ENCODE data around the gene PIK3R2. TPM values are rescaled to one million over a fixed set of nuclear protein-coding genes. Genes with fewer than 3 reads are reported as not detected.

PIK3R2 gene
- total and polyA plus RNA-seq, 2 of the 13 experiments (the other 11 are each of a cell fraction or from before 2014, with no cell fraction given), result 18.6 to 25.3 TPM

- TF ChIP-seq ZNF547 (CRISPR knock-in tag; IDR thresholded peaks at IDR 0.05), result no peak
- TF ChIP-seq RBM22 (optimal IDR thresholded peaks at IDR 0.05; ENCODE audit: low read length), result no peak
- TF ChIP-seq ZNF709 (CRISPR knock-in tag; IDR thresholded peaks at IDR 0.05), result no peak
- no peak for TF ChIP-seq ZNF121 (CRISPR knock-in tag; IDR thresholded peaks at IDR 0.05)
- TF ChIP-seq BORCS8-MEF2B (CRISPR knock-in tag; IDR thresholded peaks at IDR 0.05), result no peak
- TF ChIP-seq TCF12 (IDR thresholded peaks at IDR 0.05), result no peak
- TF ChIP-seq TCF12 (CRISPR knock-in tag; IDR thresholded peaks at IDR 0.05), result no peak
- no peak for TF ChIP-seq ZNF501 (CRISPR knock-in tag; IDR thresholded peaks at IDR 0.05)
- TF ChIP-seq ZNF414 (CRISPR knock-in tag; IDR thresholded peaks at IDR 0.05), result no peak
- TF ChIP-seq DNMT1 (CRISPR knock-in tag; IDR thresholded peaks at IDR 0.05), result no peak
- TF ChIP-seq SRF (IDR thresholded peaks at IDR 0.05; ENCODE audit: low read depth, low read length), result no peak
- no peak for TF ChIP-seq ZNF484 (CRISPR knock-in tag; IDR thresholded peaks at IDR 0.05; ENCODE audit: borderline replicate concordance, low read depth)
- TF ChIP-seq MTF2 (CRISPR knock-in tag; IDR thresholded peaks at IDR 0.05; ENCODE audit: borderline replicate concordance), result no peak
- TF ChIP-seq ZNF556 (CRISPR knock-in tag; IDR thresholded peaks at IDR 0.05; ENCODE audit: borderline replicate concordance), result no peak
- TF ChIP-seq SRSF9 (IDR thresholded peaks at IDR 0.05; ENCODE audit: borderline replicate concordance, insufficient read depth, low read depth, low read length, poor library complexity, severe bottlenecking), result no peak
- TF ChIP-seq NPAS2 (CRISPR knock-in tag; IDR thresholded peaks at IDR 0.05; ENCODE audit: borderline replicate concordance), result no peak
- TF ChIP-seq TBX3 (IDR thresholded peaks at IDR 0.05; ENCODE audit: borderline replicate concordance), result no peak
- no peak for TF ChIP-seq ZBTB34 (CRISPR knock-in tag; IDR thresholded peaks at IDR 0.05)
- TF ChIP-seq ZNF362 (CRISPR knock-in tag; IDR thresholded peaks at IDR 0.05; ENCODE audit: borderline replicate concordance), result no peak
- no peak for TF ChIP-seq THAP8 (CRISPR knock-in tag; IDR thresholded peaks at IDR 0.05; ENCODE audit: borderline replicate concordance)
- TF ChIP-seq ZNF704 (CRISPR knock-in tag; IDR thresholded peaks at IDR 0.05; ENCODE audit: borderline replicate concordance), result no peak
- TF ChIP-seq SNAPC2 (CRISPR knock-in tag; IDR thresholded peaks at IDR 0.05), result 0 out of 2 replicates have a peak, but pooled peaks have one; percentile 24
- no peak for TF ChIP-seq ZNF619 (CRISPR knock-in tag; IDR thresholded peaks at IDR 0.05)
Measured at GRCh38 chr19:18203863-18204393, 51.0 kb downstream of the PIK3R2 start, which contains the start of gene RAB3A (continued).
